ENCODE data around the gene FAM131C. TPM values are rescaled to one million over a fixed set of nuclear protein-coding genes. Genes with fewer than 3 reads are reported as not detected.
A peak's percentile ranks its signal among the peaks of the same experiment; 100 is the strongest.

FAM131C gene
- total RNA-seq, 2 donors from 2014 or later = 0.66 to 2.5 TPM

DNA sequence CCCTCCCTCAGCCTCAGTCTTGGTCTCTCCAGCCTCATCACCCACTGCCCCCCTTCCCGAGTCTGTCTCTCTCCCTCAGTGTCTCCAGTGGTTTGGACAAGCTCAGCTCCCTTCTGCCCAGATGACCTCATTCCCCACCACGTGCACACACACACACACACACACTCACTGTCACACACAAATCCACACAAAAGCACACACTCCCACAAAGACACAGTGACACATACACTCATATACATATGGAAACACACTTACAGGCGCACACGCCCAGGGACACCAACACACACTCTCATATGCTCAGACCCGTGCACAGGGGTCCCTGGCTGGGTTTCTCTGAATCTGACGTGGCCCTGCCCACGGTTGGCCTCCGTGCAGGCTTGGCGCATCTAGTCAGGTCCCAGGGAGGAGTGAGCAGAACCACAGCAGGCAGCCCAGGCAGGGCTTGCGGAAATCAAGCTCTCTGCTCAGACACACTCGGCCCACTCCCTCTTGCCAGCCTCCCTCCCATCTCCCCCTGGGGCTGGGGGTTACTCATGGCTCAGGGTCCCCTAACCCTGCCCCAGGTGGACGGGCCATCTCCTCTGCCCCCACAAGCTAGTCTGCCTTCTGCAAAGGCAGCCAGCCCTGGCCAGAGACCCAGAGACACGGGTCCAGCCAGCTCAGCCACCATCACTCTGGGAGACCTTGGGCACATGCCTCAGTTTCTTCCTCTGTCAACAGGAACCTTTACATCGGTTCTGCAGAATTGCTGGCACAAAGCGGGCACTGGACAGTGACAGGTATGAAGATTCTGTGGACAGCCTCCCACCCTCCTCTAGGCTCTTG, 38.5 kb upstream of the FAM131C start:
- H3K9ac ChIP-seq (ENCODE audit: extremely low read depth, low read length, poor library complexity, severe bottlenecking) = no peak overlapping the region
- 83 to 84% methylated on average over 7 to 15 of the region's 15 CpGs for WGBS, 2 experiments (ENCODE audit: insufficient coverage in 1 of 2, insufficient read length in 1 of 2)

DNA sequence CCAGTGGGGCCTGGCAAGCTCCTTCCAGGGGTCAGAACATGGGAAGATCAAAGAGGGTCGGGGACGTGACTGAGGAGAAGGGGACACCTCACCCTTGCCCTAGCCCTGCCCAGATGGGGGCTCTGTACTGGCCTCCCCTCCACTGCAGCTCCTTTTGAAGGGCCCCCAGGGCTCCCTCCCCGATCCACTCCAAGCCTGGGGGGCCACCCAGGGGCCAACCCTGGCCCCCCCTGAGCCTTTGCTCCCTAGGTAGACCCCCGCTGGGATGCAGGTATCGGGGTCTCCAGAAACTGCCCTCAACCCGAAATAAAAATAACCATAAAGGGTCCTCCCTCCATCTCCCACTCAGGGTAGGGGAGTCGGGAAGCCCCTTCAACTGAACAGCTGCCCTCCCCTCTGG, 37.4 kb upstream of the FAM131C start:
- WGBS, 2 experiments (ENCODE audit: insufficient coverage in 1 of 2, insufficient read length in 1 of 2) = 98 to 100% methylated on average over 4 to 7 of the region's 7 CpGs
- no peak for DNase-seq
- TF ChIP-seq, protein P1, sequence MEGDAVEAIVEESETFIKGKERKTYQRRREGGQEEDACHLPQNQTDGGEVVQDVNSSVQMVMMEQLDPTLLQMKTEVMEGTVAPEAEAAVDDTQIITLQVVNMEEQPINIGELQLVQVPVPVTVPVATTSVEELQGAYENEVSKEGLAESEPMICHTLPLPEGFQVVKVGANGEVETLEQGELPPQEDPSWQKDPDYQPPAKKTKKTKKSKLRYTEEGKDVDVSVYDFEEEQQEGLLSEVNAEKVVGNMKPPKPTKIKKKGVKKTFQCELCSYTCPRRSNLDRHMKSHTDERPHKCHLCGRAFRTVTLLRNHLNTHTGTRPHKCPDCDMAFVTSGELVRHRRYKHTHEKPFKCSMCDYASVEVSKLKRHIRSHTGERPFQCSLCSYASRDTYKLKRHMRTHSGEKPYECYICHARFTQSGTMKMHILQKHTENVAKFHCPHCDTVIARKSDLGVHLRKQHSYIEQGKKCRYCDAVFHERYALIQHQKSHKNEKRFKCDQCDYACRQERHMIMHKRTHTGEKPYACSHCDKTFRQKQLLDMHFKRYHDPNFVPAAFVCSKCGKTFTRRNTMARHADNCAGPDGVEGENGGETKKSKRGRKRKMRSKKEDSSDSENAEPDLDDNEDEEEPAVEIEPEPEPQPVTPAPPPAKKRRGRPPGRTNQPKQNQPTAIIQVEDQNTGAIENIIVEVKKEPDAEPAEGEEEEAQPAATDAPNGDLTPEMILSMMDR (conservative IDR thresholded peaks at IDR 0.05) = no peak
- H3K27me3 ChIP-seq (ENCODE audit: control insufficient read depth, insufficient read depth, low read length, poor library complexity, severe bottlenecking) = no peaks in the 10 kb centered on the region
- peaks cover 12% of the 10 kb centered on the region for H3K4me1 ChIP-seq (ENCODE audit: control insufficient read depth, insufficient read depth, low read length)
- H3K4me3 ChIP-seq (ENCODE audit: low read length) = no peak overlapping the region
- H3K36me3 Mint-ChIP-seq (ENCODE audit: low read depth) = peaks cover 6% of the 10 kb centered on the region
- H3K9ac ChIP-seq (ENCODE audit: extremely low read depth, low read length, poor library complexity, severe bottlenecking) = no peak overlapping the region
- H3K4me1 Mint-ChIP-seq = peaks cover 20% of the 10 kb centered on the region
- H3K9me3 ChIP-seq (ENCODE audit: control insufficient read depth, low read length) = peaks cover 39% of the 10 kb centered on the region
- peaks cover 4% of the 10 kb centered on the region for H3K27me3 Mint-ChIP-seq (ENCODE audit: insufficient read depth)
- no peaks in the 10 kb centered on the region for H3K36me3 ChIP-seq (ENCODE audit: control insufficient read depth, insufficient read depth, low read length)
- no peak overlapping the region for H3K27ac ChIP-seq (ENCODE audit: low read depth, low read length)
- peaks cover 33% of the 10 kb centered on the region for H3K9me3 Mint-ChIP-seq
- H3K4me3 Mint-ChIP-seq = no peak overlapping the region
- H3K27ac Mint-ChIP-seq = no peak overlapping the region

More for the DNA sequence above, 38.5 kb upstream of the FAM131C start:
- H3K27me3 Mint-ChIP-seq (ENCODE audit: insufficient read depth) = peaks cover under 1% of the 10 kb centered on the region
- Histone ChIP-seq H3K36me3 (ENCODE audit: control insufficient read depth, insufficient read depth, low read length) (no peaks in the 10 kb centered on the region), H3K4me3 (ENCODE audit: low read length) (no peak overlapping the region), H3K27ac (ENCODE audit: low read depth, low read length) (no peak overlapping the region), H3K4me1 (ENCODE audit: control insufficient read depth, insufficient read depth, low read length) (peaks cover 21% of the 10 kb centered on the region), H3K27me3 (ENCODE audit: control insufficient read depth, insufficient read depth, low read length, poor library complexity, severe bottlenecking) (no peaks in the 10 kb centered on the region), H3K9me3 (ENCODE audit: control insufficient read depth, low read length) (peaks cover 29% of the 10 kb centered on the region)
- H3K9me3 Mint-ChIP-seq = peaks cover 25% of the 10 kb centered on the region
- peaks cover 29% of the 10 kb centered on the region for H3K4me1 Mint-ChIP-seq
- H3K36me3 Mint-ChIP-seq (ENCODE audit: low read depth) = peaks cover 6% of the 10 kb centered on the region
- H3K27ac Mint-ChIP-seq = peak overlapping the region; percentile 5
- H3K4me3 Mint-ChIP-seq = no peak overlapping the region
- TF ChIP-seq, protein P1 (conservative IDR thresholded peaks at IDR 0.05) = no peak
- peak; percentile 58 for DNase-seq

DNA sequence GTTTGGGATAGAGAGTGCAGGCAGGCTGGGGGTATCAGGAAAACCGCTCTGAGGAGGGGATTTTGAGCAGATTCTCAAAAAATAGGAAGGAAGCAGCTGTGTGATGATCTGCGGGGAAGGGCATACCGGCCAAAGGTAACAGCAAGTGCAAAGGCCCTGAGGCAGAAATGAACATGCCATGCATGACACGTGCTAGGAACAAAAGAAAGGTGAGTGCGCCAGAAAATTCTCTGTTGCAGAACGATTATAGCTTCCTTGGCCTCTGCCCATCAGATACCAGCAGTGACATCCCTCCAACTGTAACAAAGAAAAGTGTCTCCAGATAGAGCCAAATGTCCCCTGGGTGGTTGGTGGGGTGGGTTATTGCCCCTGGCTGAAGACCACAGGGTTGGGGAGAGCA, 37.0 kb upstream of the FAM131C start:
- TF ChIP-seq, protein P1 (conservative IDR thresholded peaks at IDR 0.05) = no peak
- DNase-seq = no peak
- H3K27me3 Mint-ChIP-seq (ENCODE audit: insufficient read depth) = peaks cover 4% of the 10 kb centered on the region

More for the DNA sequence above, 37.0 kb upstream of the FAM131C start:
- Mint-ChIP-seq H3K27ac (no peak overlapping the region), H3K36me3 (ENCODE audit: low read depth) (peaks cover 6% of the 10 kb centered on the region), H3K4me1 (peaks cover 16% of the 10 kb centered on the region), H3K4me3 (no peak overlapping the region), H3K9me3 (peaks cover 35% of the 10 kb centered on the region)
- no peaks in the 10 kb centered on the region for H3K36me3 ChIP-seq (ENCODE audit: control insufficient read depth, insufficient read depth, low read length)
- 93% methylated on average over 6 of the region's 6 CpGs for WGBS, 2 experiments (ENCODE audit: insufficient coverage in 1 of 2, insufficient read length in 1 of 2)
- no peaks in the 10 kb centered on the region for H3K27me3 ChIP-seq (ENCODE audit: control insufficient read depth, insufficient read depth, low read length, poor library complexity, severe bottlenecking)
- H3K4me1 ChIP-seq (ENCODE audit: control insufficient read depth, insufficient read depth, low read length) = peaks cover 12% of the 10 kb centered on the region
- no peak overlapping the region for H3K27ac ChIP-seq (ENCODE audit: low read depth, low read length)
- no peak overlapping the region for H3K4me3 ChIP-seq (ENCODE audit: low read length)
- H3K9ac ChIP-seq (ENCODE audit: extremely low read depth, low read length, poor library complexity, severe bottlenecking) = no peak overlapping the region
- peaks cover 42% of the 10 kb centered on the region for H3K9me3 ChIP-seq (ENCODE audit: control insufficient read depth, low read length)
